ENCODE results near the gene GALNT18. TPM values are rescaled to one million over a fixed set of nuclear protein-coding genes. Genes with fewer than 3 reads are reported as not detected.

GALNT18 gene
- total and polyA plus RNA-seq, 2 of the 4 experiments (the other 2 are of a cell fraction), result 9.5 to 11.3 TPM

DNA sequence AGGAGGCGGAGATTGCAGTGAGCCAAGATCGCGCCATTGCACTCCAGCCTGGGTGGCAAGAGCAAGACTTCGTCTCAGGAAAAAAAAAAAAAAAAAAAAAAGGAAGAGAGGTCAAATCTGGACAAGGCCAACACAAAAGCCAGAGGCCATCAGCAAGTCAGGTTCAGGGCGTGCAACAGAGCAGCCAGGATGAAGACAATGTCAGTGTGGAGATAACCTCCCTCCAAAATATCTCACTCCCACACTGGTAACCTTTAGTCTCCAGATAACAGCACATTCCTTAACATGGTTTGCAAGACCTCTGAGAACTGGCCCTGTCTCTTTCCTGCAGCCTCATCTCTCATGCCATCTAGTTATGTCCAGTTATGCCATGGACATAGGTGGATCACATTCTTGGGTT lies 273.5 kb downstream of the GALNT18 start:
- no peak overlapping the region for H3K4ac ChIP-seq (ENCODE audit: low read depth, low read length)
- H4K20me1 ChIP-seq (ENCODE audit: insufficient read depth, low read length), result 0 out of 2 replicates have a peak, but pooled peaks cover 4% of the 10 kb centered on the region
- H2BK15ac ChIP-seq (ENCODE audit: low read depth, low read length), result no peak overlapping the region
- peaks cover 7% of the 10 kb centered on the region; the same call in 1 of the 2 replicates for H3K9me1 ChIP-seq (ENCODE audit: insufficient read depth, low read length)
- no peak overlapping the region for H4K8ac ChIP-seq (ENCODE audit: low read depth in 2 of 2, low read length in 2 of 2)
- H3K23ac ChIP-seq (ENCODE audit: low read depth, low read length), result no peak overlapping the region
- H2AK9ac ChIP-seq (replicated peaks; ENCODE audit: low read depth, low read length, poor library complexity), result no peak overlapping the region
- no peak overlapping the region for H2BK20ac ChIP-seq (ENCODE audit: low read depth, low read length)
- ATAC-seq (ENCODE audit: low read depth) (no peak), DNase-seq (no peak)
- H2AFZ ChIP-seq (replicated peaks; ENCODE audit: low read length, poor library complexity), result no peak overlapping the region
- no peak overlapping the region for H2BK5ac ChIP-seq (ENCODE audit: low read depth, low read length, poor library complexity, severe bottlenecking)
- CTCF ChIA-PET, result interaction anchor here (0.5 kb wide), 1 partner anchor 267 kb away, joined by 6 read pairs; no protein-coding TSS in a partner anchor
- no peak overlapping the region for H3K9ac ChIP-seq (ENCODE audit: low read depth, low read length)
- no peak overlapping the region for H3K18ac ChIP-seq (ENCODE audit: low read depth, low read length)
- no peaks in the 10 kb centered on the region for H3K79me1 ChIP-seq (ENCODE audit: low read depth in 1 of 2, low read length in 2 of 2)
- no TSS peak for BruUV-seq (replicated peaks)
- no peak overlapping the region for H3K4me3 ChIP-seq (ENCODE audit: insufficient read depth, low read depth, low read length)
- no peak overlapping the region for H2AK5ac ChIP-seq (ENCODE audit: low read depth, low read length)
- no peaks in the 10 kb centered on the region; the same call in 1 of the 2 replicates for H3K9me3 ChIP-seq (ENCODE audit: control insufficient read depth, insufficient read depth, low read length)
- no peak overlapping the region for H4K5ac ChIP-seq (ENCODE audit: low read depth, low read length)
- POLR2A ChIA-PET (ENCODE audit: unreplicated experiment), result no interaction called here
- H2BK120ac ChIP-seq (ENCODE audit: low read depth, low read length), result no peak overlapping the region
- TF ChIP-seq NFE2L2 (IDR thresholded peaks at IDR 0.05; ENCODE audit: low read depth, low read length) (no peak), SMC3 (IDR thresholded peaks at IDR 0.05; ENCODE audit: low read depth, low read length) (no peak), RCOR1 (IDR thresholded peaks at IDR 0.05; ENCODE audit: insufficient replicate concordance, low read length) (no peak), RFX5 (IDR thresholded peaks at IDR 0.05; ENCODE audit: low read depth, low read length) (no peak), CEBPB (IDR thresholded peaks at IDR 0.05; ENCODE audit: low read depth, low read length) (no peak)
- WGBS, 2 experiments (ENCODE audit: extremely low coverage in 2 of 2, insufficient read length in 1 of 2), result 90% methylated on average over 2 of the region's 5 CpGs; no CpG with 5 or more reads in 1 of the 2 experiments
- dilution Hi-C loops (cut with HindIII; ENCODE audit: low sequenced_read_pairs, unreplicated experiment) (no loop called here), in situ Hi-C loops (cut with MboI; ENCODE audit: low sequenced_read_pairs) (no loop called here), intact Hi-C loops (cut with micrococcal nuclease) (no loop called here)
- H4K91ac ChIP-seq (ENCODE audit: insufficient read depth, low read depth, low read length), result no peak overlapping the region
- no peak overlapping the region for H3K14ac ChIP-seq (replicated peaks; ENCODE audit: low read depth, low read length)
- H3K27ac ChIP-seq (ENCODE audit: insufficient read depth, low read length), result no peak overlapping the region
- no peaks in the 10 kb centered on the region for H3K36me3 ChIP-seq (ENCODE audit: control insufficient read depth, insufficient read depth, low read length)
- H3K56ac ChIP-seq (ENCODE audit: extremely low read depth, insufficient read depth, low read length), result no peak overlapping the region
- no peak overlapping the region for H3K4me2 ChIP-seq (ENCODE audit: low read depth, low read length)
- H3K4me1 ChIP-seq (ENCODE audit: control insufficient read depth, insufficient read depth, low read length), result peaks cover 14% of the 10 kb centered on the region
- H3K27me3 ChIP-seq (ENCODE audit: control insufficient read depth, insufficient read depth, low read length), result peaks cover 39% of the 10 kb centered on the region

Measured in IMR-90 (cell line).